ENCODE data around the gene ZNF689.
"Not testable (repeated sequence)": the region's sequence is repeated elsewhere in the genome, so short reads cannot be mapped to it uniquely, and the experiment has no call there.

Gene ZNF689

DNA sequence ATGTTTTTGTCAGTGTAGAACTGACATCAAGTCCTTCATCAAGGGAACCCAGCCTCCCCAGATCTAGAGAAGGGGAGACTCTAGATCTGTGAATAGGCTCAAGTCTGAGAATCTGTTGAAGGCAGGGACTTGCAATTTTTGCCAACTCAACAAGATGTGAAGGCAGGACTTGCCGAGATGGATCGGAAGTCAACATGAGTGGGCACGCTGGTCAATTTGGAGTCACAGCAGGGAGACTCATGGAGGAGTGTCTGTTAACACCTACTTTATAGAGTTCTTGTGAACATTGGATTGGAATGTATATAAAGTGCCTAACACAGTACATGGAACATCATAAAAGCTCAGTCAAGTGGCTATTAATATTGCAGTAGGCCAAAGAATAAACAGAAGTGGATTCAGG is 10.0 kb downstream of the ZNF689 start:
- no peak for DNase-seq (ENCODE audit: low read depth in 2 of 2)

DNA sequence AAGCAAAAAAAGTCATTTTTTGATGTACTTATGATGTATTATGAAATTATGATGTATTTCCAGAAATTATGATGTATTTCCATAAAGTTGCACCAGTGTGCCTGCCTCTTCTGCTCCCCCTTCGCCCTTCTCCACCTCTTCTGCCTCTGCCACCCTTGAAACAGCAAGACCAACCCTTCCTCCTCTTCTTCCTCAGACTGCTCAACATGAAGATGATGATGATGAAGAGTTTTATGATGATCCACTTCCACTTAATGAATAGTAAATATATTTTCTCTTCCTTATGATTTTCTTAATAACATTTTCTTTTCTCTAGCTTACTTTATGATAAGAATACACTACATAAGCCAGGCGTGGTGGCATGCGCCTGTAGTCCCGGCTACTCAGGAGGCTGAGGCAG is 17.3 kb downstream of the ZNF689 start:
- no peak for DNase-seq (ENCODE audit: low read depth in 2 of 2)

DNA sequence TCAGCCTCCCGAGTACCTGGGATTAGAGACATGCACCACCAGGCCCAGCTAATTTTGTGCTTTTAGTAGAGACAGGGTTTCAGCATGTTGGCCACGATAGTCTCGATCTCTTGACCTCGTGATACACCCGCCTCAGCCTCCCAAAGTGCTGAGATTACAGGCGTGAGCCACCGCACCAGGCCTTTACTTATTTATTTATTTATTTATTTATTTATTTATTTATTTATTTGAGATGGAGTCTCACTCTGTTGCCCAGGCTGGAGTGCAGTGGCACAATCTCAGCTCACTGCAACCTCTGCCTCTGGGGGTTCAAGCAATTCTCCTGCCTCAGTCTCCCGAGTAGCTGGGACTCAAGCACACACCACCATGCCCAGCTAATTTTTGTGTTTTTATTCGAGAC is 19.3 kb downstream of the ZNF689 start:
- not testable (repeated sequence) for DNase-seq (ENCODE audit: low read depth in 2 of 2)

DNA sequence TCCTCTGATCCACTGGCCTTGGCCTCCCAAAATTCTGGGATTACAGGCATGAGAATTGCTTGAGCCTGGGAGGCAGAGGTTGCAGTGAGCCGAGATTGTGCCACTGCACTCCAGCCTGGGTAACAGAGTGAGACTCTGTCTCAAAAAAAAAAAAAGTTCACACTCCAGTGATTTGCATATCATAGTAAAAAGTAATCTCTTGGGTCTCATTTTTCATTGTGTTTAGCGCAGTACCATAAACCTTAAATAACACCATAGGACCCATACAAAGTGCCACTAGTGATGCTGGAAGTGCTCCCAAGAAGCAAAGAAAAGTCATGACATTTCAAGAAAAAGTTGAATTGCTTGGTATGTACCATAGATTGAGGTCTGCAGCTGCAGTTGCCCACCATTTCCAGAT is 20.6 kb downstream of the ZNF689 start:
- not testable (repeated sequence) for DNase-seq (ENCODE audit: low read depth in 2 of 2)

DNA sequence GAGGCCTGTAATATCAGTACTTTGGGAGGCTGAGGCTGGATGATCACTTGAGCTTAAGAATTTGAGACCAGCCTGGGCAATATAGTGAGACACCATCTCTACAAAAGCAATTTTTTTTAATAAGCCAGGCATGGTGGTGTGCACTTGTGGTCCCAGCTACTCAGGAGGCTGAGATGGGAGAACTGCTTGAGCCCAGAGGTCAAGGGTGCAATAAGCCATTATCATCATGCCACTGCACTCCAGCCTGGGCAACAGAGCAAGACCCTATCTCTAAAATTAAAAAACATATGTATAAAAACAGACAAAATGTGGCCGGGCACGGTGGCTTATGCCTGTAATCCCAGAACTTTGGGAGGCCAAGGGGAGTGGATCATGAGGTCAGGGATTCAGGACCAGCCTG is 21.5 kb downstream of the ZNF689 start:
- no peak for DNase-seq (ENCODE audit: low read depth in 2 of 2)

DNA sequence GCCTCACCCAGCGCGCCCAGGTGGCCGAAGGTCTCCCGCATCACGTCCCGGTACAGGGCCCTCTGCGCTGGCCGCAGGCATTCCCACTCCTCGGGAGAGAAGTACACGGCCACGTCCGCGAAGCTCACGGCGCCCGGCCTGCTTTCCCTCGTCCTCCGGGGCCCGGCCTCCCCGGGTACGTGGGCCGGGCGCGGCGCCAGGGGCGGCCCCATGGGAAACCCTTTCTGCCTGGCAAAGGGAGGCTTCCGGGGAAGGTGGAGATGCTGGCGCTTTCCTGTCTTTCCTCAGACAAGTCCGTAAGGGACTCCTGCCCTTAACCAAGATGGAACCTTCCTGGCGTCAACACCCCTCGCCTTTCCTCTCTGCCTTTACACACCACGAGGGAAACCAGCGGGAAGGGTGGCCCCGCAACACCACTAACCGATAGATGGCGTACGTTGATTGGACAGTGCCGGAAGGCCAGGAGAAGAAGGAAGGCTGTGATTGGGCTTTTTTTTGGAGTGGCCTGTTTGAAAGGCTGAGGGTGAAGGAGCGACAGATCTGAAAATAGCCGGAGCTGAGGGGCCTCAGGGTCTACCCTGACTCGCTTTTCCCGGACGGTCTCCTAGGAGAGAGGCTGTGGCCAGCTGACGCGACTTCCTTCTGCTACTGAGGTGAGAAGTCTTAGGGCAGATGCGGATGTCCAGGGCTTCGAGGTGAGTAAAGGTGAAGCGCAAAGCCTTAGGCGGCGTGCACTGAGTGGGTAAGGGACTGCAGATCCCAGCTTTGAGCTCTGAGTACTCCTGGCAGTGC is 24.6 kb downstream of the ZNF689 start, which contains the start of gene ZNF785:
ZNF785 (minus strand) TSS at position 298 of the 792 bp plus-strand sequence; CDS start at position 212, 86 bp downstream.
- DNase-seq (ENCODE audit: low read depth in 2 of 2) = peak; percentile 85 to 92

DNA sequence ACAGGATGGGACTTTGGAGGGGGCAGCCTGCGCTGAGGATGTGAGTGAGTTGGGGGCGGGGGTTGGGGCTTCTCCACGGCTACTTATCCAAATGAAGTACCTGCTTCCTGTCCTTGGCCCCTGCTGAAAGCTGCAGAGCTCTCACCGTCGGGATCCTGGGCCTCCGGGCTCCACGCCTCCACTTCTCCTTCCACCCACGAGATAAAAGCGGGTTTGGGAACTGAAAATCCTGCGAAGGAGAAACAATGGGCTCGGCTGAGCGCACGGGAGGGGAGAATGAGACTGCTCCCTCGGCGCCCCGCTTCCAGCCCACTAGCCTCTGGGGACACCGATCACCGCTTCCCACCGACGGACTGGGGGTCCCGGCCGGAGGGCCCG is 25.2 kb downstream of the ZNF689 start:
- no peak for DNase-seq (ENCODE audit: low read depth in 2 of 2)

DNA sequence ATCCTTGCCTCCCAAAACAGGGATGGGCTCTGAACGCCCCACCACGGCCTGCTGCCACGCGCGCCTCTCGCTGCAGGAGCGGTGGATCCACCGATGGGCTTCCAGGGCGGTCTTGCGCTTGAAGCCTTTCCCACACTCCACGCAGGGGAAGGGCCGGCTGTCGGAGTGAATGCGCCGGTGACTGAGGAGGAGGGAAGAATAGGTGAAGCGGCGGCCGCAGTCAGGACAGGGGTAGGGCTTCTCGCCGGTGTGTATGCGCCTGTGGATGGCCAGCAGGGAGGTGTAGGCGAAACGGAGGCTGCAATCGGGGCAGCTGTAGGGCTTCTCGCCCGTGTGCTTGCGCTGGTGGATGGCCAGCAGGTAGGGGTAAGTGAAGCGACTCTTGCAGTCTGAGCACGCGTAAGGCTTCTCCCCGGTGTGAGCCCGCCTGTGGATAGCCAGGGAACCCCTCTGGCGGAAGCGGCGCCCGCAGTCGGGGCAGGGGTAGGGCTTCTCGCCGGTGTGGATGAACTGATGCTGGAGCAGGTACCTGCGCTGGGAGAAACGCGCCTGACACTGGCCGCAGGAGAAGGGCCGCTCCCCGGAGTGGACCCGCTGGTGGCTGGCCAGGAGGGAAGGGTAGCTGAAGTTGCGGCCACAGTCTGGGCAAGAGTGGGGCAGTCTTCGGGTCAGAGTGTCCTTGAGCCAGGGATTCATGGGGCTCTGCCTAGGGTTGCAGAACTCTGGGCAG is 27.4 kb downstream of the ZNF689 start:
- DNase-seq (ENCODE audit: low read depth in 2 of 2) = no peak

DNA sequence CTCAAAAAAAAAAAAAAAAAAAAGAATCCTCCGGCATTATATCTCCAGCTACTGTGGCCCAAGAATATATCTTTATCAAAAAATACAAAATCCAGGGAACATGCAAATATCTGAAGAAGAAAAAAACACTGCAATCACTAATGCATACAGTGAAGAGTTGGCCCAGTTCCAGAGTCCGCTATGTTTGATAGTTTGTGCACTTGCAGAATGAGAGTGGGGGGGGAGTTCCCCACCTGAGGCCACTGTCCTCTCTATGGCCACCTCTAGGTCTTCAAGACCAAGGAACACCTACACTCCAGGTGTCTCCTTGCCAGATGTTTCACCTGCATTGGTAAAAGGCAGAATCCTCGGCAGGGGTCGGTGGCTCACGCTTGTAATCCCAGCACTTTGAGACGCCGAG is 28.7 kb downstream of the ZNF689 start:
- DNase-seq (ENCODE audit: low read depth in 2 of 2) = no peak

DNA sequence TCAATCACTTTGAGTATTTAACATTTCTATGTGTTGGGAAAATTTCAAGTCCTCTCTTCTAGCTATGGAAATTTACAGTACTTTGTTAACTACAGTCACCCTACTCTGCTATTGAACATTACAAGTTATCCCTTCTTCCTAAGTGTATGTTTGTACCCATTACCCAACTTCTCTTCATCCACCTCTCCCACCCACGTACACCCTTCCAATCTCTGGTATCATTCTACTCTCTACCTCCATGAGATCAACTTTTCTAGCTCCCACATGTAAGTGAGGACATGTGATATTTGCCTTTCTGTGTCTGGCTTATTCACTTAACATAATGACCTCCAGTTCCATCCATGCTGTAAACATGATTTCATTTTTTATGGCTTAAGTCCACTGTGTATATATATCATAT is 35.5 kb downstream of the ZNF689 start:
- no peak for DNase-seq (ENCODE audit: low read depth in 2 of 2)

DNA sequence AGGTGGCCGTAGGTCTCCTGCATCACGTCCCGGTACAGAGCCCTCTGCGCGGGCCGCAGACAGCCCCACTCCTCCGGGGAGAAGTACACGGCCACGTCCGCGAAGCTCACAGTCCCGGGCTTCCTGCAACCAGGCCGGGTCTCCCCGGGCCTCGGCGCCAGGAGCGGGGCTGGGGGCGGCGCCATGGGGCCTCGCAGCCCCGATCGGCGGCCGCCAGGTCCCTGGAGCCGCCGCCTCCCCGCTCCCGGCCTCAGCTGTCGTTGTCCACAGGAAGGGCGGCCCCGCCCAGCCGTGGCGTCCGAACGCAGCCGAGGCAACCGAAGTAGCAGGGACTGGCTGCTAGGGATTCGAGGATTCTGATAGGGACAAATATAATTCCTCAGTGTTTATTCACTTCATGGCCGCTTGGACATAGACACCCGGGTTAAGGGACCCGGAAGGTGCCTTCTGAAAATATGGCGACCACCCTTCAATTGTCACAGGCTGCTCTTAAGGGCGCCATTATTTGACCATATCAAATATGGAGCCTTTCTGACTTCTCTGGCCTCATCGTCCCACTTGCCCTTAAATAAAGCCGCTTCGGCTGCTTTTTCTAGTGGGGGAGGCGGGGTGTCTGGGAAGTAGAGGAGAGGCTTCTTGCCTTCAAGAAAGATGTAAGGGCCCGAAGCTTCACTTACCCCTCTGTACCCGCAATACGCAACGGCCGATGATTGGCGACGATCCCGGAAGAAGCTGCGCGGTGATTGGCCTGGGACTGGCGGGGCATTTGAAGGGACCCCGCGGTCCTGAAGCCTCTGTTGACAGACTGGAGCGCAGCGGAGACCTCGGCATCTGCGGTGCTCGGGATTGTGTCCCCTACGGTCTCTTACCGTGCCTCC is 38.5 kb downstream of the ZNF689 start, which contains the start of gene ZNF688:
ZNF688 (minus strand) TSS at position 270 of the 878 bp plus-strand sequence; CDS start at position 185, 85 bp downstream.
- DNase-seq (ENCODE audit: low read depth in 2 of 2) = peak; percentile 91 to 97

DNA sequence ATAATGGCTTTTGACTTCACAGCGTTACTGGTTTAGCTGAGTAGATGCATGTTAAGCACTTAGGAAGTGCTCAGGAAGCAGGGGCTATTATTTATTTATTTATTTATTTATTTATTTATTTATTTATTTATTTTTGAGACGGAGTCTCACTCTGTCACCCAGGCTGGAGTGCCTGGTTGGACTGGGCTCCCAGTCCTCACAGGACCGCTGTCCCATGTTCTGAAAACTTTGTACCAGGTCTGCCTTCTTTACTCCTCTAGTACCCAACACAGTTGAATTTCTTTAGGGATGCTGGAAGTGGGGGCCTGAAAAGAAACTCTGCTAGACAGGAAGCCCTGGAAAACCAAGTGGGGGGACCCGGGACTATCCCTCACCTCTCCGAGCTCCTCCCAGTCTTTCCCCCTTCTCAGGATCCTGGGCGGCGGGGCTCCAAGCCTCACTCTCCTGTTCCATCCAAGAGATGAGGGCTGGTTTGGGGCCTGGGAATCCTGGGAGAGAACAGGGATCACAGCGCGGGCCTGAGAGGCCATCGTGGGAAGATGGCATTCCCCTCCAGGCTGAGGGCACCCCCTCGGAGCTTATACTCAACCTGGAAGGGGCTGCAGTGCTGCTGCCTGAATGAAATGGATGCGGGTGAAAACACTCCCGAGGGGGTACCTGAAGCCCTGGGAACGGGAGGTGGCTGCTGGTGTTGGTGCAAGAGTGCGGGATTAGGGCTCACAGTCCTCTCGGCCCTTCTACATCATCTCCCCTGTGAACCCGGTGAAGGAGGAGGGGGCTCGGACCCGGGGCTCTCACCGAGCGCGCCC is 39.3 kb downstream of the ZNF689 start:
- DNase-seq (ENCODE audit: low read depth in 2 of 2) = no peak

DNA sequence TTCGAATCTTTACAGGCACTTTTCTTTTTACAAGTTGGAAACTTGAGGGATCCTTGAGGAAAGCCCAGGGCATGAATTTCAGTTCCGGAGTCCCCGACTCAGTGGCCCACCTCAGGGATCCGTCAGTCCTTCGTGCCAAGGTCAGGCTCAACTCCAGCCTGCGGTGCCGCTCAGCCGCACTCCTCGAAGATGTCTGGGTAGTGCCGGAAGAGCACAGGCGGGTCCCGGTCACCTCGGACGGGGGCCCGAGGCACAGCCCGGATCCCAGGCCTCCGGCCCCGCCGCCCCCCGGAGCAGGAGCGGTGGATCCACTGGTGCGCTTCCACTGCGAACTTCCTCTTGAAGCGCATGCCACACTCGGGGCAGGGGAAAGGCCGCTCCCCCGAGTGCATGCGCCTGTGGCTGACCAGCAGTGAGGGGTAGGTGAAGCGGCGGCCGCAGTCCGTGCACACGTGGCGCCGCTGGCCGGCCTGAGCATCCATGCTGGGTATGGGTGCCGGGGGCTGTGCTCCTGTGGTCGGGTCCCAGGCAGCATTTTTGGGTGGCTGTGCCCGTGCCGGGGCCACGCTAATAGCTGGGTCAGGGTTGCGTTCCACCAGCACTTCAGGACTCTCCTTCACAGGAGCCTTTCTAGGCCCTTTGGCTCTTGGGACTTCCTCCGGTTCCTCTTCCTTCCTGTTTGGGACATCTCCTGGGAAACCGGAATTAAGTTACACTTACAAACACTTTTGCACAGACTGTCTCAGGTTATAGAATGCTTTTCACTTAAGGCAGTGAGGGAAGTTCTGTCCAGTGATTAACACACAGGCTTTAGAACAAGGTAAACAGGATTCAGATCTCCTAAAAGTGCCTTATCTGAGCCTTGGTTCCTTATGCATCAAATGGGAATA is 40.2 kb downstream of the ZNF689 start:
- no peak for DNase-seq (ENCODE audit: low read depth in 2 of 2)

DNA sequence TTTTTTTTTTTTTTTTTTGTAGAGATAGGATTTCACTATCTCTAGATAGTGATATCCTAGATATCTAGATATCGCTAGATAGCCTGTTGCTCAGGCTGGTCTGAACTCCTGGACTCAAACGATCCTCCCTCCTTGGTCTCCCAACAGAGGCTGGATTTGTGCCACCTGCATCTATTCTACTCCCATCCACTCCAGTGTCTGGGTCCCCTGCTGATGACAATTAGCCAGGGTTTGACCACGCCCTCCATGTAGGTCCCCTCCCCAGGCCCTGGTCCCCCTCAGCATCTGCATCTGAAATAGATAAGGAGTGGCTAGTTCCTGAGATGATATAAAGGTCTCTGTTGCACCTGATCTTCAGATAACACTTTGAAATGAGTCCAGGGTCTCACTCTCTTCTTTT is 40.9 kb downstream of the ZNF689 start:
- DNase-seq (ENCODE audit: low read depth in 2 of 2) = no peak

DNA sequence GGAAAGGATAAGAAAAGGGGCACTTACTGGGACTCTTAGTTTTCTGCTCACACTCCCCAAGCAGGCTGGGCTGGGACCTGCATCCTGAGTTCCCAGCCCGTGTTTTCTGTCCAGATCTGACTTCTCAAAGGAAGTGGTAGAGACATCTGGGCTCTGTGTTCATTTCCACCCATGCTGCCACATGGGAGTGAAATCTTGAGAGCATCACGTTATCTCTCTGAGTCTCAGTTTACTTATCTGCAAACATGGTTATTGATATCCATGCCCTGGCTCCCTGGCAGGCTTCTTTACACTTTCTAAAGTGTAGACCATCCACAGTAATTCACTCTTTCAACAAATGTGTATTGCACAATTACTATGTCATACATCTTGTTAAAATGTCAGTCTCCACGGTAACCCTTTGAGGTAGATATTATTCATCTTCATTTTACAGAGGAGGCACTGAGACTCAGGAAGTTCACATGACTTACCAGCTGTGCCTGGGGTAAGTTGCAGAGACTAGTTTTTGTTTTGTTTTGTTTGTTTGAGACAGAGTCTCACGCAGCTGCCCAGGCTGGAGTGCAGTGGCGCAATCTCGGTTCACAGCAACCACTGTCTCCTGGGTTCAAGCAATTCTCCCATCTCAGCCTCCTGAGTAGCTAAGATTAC is 42.1 kb downstream of the ZNF689 start:
- no peak for DNase-seq (ENCODE audit: low read depth in 2 of 2)

DNA sequence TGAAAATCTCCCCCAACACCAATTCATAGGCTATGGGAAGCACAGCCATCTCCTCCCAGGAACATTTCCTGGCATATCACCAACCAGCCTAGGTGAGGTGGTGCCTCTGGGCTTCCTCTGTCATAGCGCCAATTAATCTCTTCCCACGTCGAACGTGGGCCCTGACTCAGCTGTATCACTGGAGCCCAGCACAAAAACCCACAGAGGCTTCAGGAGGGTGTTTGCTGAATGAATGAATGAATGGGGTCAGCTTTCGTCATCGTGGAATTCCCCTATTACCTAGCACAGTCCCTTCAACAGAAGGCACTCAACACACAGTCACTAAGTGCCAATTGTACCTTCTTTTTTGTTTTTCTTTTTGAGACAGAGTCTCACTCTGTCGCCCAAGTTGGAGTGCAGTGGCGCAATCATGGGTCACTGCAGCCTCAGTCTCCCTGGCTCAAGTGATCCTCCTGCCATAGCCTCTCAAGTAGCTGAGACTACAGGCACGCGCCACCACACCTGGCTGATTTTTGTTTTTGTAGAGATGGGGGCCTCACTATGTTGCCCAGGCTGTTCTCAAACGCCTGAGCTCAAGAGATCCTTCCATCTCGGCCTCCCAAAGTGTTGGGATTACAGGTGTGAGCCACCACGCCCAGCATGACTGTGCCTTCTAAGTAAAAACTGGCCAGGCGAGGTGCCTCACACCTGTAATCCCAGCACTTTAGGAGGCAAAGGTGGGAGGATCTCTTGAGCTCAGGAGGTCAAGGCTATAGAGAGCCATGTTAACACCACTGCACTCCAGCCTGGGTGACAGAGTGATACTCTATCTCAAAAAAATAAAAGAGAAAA is 42.8 kb downstream of the ZNF689 start:
- peak; percentile 51 to 59 for DNase-seq (ENCODE audit: low read depth in 2 of 2)

DNA sequence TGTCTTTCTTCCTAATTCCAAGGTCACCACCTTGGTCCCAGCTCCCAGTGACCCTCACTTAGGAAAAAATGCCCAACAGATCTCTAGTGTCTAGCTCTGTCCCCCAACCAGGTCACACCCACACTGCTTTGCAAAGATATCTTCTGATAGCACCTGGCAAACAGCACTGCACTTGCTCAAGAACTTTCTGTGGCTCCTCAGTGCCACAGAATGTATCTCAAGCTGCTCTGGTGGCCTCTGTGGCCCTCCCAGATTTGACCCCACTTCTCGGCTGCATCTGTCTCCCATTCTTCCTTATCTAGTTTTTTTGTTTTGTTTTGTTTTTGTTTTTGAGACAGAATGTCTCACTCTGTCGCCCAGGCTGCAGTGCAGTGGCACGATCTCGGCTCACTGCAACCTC is 43.7 kb downstream of the ZNF689 start:
- no peak for DNase-seq (ENCODE audit: low read depth in 2 of 2)

DNA sequence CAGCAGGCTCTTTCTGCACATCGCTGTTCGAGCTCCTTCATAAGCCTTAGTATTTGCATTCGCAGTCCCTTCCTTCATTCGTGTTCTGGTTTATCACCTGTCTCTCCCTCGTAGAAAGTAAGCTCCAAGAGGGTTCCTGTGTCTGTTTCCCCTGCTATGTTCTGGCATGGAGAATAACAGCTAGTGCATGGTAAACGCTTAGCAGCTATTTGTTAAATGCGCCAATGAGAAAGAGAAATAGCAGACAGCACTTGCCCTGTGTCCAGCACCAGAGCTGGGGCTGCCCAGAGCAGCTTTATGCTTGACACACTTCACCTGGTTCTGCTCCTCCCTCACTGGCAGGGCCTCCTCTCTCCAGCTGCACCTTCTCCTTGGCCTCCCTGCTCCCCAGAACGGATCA is 44.2 kb downstream of the ZNF689 start:
- no peak for DNase-seq (ENCODE audit: low read depth in 2 of 2)

DNA sequence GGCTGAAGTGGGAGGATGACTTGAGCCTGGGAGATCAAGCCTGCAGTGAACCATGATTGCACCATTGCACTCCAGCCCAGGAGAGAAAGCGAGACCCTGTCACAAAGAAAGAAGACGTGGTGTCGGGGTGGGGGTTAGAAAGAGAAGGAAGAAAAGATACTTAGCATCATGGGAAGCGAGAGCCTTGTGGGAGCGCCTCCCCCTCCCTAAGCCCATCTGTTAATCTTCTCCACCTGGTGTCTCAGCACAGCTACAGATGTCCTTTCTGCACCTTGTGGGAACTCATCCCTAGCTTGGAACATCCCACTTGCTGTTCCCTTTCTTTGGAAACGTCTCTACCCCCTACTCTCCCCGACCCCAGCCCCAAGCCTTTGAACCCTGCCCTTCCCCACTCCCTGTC is 44.7 kb downstream of the ZNF689 start:
- DNase-seq (ENCODE audit: low read depth in 2 of 2) = no peak

Data from stimulated activated CD8-positive, alpha-beta memory T cell treated with anti-CD3 and anti-CD28 coated beads, Interleukin-7, amount 100 ng/mL, for 4 hours (primary cell).